Neural progenitor cell (in vitro differentiated cells): ENCODE results near the gene KCNJ10.

Experiments used
- CTCF ChIP-seq: fragments of 200-600 bp; sonication (generic); IDR thresholded peaks from 2 replicates; pipeline ENCODE4 v1.5.1; 2017; ENCODE audit warnings: antibody characterized with exemption, mild to moderate bottlenecking
- EZH2 ChIP-seq: fragments of 200-600 bp; sonication (generic); IDR thresholded peaks from 2 replicates; pipeline ENCODE4 v1.6.1; 2017; ENCODE audit warnings: antibody characterized with exemption, mild to moderate bottlenecking, moderate library complexity
- EZH2phosphoT487 ChIP-seq: fragments of 200-600 bp; sonication (generic); IDR thresholded peaks from 2 replicates; pipeline ENCODE4 v1.6.1; 2017; ENCODE audit warnings: antibody characterized with exemption

- TF ChIP-seq CTCF (no peak), EZH2 (no peak), EZH2phosphoT487 (no peak)
These were observed 24.3 kb downstream of the KCNJ10 start for GRCh38 chr1:160045653-160046052.
